Measurements from ENCODE around the gene ADARB1.

ADARB1 gene

GRCh38 chr21:45246386-45247320 lies 172.3 kb downstream of the ADARB1 start:
- no peak overlapping the region for H3K4me3 ChIP-seq (ENCODE audit: low read depth, low read length)
- TF ChIP-seq, protein P1, sequence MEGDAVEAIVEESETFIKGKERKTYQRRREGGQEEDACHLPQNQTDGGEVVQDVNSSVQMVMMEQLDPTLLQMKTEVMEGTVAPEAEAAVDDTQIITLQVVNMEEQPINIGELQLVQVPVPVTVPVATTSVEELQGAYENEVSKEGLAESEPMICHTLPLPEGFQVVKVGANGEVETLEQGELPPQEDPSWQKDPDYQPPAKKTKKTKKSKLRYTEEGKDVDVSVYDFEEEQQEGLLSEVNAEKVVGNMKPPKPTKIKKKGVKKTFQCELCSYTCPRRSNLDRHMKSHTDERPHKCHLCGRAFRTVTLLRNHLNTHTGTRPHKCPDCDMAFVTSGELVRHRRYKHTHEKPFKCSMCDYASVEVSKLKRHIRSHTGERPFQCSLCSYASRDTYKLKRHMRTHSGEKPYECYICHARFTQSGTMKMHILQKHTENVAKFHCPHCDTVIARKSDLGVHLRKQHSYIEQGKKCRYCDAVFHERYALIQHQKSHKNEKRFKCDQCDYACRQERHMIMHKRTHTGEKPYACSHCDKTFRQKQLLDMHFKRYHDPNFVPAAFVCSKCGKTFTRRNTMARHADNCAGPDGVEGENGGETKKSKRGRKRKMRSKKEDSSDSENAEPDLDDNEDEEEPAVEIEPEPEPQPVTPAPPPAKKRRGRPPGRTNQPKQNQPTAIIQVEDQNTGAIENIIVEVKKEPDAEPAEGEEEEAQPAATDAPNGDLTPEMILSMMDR (IDR thresholded peaks at IDR 0.05; ENCODE audit: borderline replicate concordance, insufficient read depth, low read depth, low read length) = no peak

DNA sequence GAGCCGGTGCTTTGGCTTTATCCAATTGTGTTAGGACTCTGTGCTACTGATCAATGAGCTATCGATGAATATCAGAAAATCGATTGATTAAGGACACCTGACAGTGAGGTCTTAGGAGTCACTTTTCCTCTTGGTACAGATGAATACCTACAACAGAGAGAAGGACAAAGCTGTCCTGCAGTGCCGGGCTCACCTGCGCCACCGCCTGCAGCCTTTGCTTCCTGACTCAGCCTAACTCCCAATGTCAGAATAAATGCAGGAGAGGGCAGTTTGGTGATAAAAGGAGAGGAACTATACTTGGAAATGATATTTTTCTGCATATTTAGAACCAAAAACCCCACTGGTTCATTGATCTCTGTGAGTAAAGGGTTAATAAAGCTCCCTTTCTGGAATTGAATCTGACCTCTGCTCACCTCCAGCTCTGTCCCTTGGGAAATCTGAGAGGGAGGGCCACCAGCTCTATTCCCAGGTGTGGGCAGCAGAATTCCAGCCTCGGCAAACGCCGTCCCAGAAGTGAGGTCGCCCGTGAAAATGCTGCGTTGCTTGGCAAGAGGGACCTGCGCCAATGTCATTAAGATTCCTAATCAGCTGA lies 174.0 kb downstream of the ADARB1 start:
- TF ChIP-seq, protein P1 (IDR thresholded peaks at IDR 0.05; ENCODE audit: borderline replicate concordance, insufficient read depth, low read depth, low read length) = no peak
- no peak overlapping the region for H3K4me3 ChIP-seq (ENCODE audit: low read depth, low read length)

- TF ChIP-seq, protein P1 (IDR thresholded peaks at IDR 0.05; ENCODE audit: borderline replicate concordance, insufficient read depth, low read depth, low read length) = no peak
- H3K4me3 ChIP-seq (ENCODE audit: low read depth, low read length) = no peak overlapping the region
Measured at GRCh38 chr21:45248893-45249381, 174.6 kb downstream of the ADARB1 start.

DNA sequence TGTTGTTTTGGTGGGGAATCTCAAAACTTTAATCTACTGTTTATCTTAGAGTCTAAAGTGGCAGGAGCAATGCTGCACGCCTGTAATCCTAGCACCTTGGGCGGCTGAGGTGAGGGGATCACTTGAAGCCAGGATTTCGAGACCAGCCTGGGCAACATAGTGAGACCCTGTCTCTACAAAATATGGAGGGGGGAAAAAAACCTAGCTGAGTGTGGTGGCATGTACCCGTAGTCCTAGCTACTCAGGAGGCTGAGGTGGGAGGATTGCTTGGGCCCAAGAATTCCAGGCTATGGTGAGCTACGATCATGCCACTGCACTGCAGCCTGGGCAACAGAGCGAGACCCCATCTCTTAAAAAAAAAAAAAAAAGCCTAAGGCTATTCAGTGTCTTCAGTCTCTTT lies 175.2 kb downstream of the ADARB1 start:
- H3K4me3 ChIP-seq (ENCODE audit: low read depth, low read length) = no peak overlapping the region

GRCh38 chr21:45250272-45250671 lies 175.9 kb downstream of the ADARB1 start:
- TF ChIP-seq, protein P1 (IDR thresholded peaks at IDR 0.05; ENCODE audit: borderline replicate concordance, insufficient read depth, low read depth, low read length) = no peak
- H3K4me3 ChIP-seq (ENCODE audit: low read depth, low read length) = no peak overlapping the region

More for the DNA sequence above, 175.2 kb downstream of the ADARB1 start:
- TF ChIP-seq, protein P1 (IDR thresholded peaks at IDR 0.05; ENCODE audit: borderline replicate concordance, insufficient read depth, low read depth, low read length) = no peak

DNA sequence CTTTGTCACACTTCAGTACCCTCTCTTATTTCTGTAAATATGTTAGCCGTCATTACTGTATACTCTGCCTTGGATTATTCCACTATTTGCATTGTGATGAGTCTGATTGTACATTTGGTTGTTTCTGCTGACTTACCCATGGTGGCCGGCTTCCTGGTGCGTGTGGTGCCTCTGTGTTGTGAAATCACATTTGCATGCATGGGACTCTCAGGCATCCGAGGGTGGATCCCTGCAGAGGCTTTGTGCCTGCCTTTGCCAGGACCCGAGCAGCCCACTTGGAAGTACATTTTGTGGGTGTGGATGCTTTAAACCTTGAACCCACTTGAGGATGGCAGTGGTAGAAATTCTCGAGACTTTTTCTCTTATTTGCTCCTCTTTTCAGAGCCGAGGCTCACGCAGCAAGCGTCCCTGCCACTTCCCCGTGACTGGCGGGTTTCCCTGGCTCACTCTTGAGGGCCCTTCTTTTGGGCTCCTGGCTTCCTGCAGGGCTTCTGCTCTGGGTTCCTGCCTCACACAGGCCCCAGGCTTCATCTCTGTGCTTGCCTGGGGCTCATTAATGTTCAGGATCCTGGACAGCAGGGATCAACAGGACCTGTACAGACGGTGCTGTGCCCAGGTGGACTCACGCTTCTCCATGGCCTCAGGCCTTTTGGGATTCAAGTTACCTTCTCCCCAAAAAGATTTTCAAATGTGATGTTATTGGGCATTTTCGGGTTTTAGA lies 176.7 kb downstream of the ADARB1 start:
- H3K4me3 ChIP-seq (ENCODE audit: low read depth, low read length) = no peak overlapping the region
- TF ChIP-seq, protein P1 (IDR thresholded peaks at IDR 0.05; ENCODE audit: borderline replicate concordance, insufficient read depth, low read depth, low read length) = no peak

All from GM12875 (cell line).